Endometrial microvascular endothelial cells (primary cell): Measurements from ENCODE around the gene TCF23. TPM values are rescaled to one million over a fixed set of nuclear protein-coding genes. Genes with fewer than 3 reads are reported as not detected.
"Not testable (repeated sequence)": the region's sequence is repeated elsewhere in the genome, so short reads cannot be mapped to it uniquely, and the experiment has no call there.

Source experiments
- in situ Hi-C: cut with HindIII; loops from 2 replicates; pipeline ENCODE4 v1.10.0; 2017; ENCODE audit warnings: low sequenced_read_pairs, low pct_unique_long_range_greater_than_20kb; ENCODE audit errors: inconsistent ontology term
- total RNA-seq: library from RNA; depleted of rRNA; stranded (reverse); fragments of >200 nt; gene quantifications from one replicate; pipeline ENCODE4 v1.2.3, GENCODE V29; 2015; ENCODE audit errors: inconsistent ontology term

The TCF23 gene
- total RNA-seq, 1 donor from 2014 or later = not detected

- in situ Hi-C loops = no loop called here
These were observed 28.9 kb downstream of the TCF23 start for GRCh38 chr2:27177441-27178351.

- in situ Hi-C loops = no loop called here
These were observed 29.7 kb downstream of the TCF23 start for GRCh38 chr2:27178469-27178868.

- in situ Hi-C loops = no loop called here
These were observed 30.7 kb downstream of the TCF23 start for GRCh38 chr2:27179344-27180000.

GRCh38 chr2:27182346-27182745, 33.5 kb downstream of the TCF23 start:
- in situ Hi-C loops = no loop called here

GRCh38 chr2:27184115-27184514, 35.3 kb downstream of the TCF23 start:
- in situ Hi-C loops = no loop called here

GRCh38 chr2:27185331-27186026, 36.7 kb downstream of the TCF23 start:
- in situ Hi-C loops = no loop called here

GRCh38 chr2:27186613-27187345, 38.0 kb downstream of the TCF23 start:
- in situ Hi-C loops = no loop called here

- in situ Hi-C loops = no loop called here
These were observed 41.2 kb downstream of the TCF23 start for GRCh38 chr2:27189989-27190388.

GRCh38 chr2:27191070-27191829, 42.4 kb downstream of the TCF23 start:
- in situ Hi-C loops = no loop called here

GRCh38 chr2:27194538-27195354, 45.9 kb downstream of the TCF23 start:
- in situ Hi-C loops = no loop called here

GRCh38 chr2:27195799-27196198, 47.0 kb downstream of the TCF23 start:
- in situ Hi-C loops = not testable (repeated sequence)

- in situ Hi-C loops = not testable (repeated sequence)
These were observed 49.3 kb downstream of the TCF23 start for GRCh38 chr2:27198068-27198467.

GRCh38 chr2:27198627-27199026, 49.8 kb downstream of the TCF23 start:
- in situ Hi-C loops = no loop called here

GRCh38 chr2:27199241-27199640, 50.4 kb downstream of the TCF23 start:
- in situ Hi-C loops = no loop called here

GRCh38 chr2:27201675-27202074, 52.9 kb downstream of the TCF23 start:
- in situ Hi-C loops = no loop called here

GRCh38 chr2:27202854-27203253, 54.0 kb downstream of the TCF23 start:
- in situ Hi-C loops = no loop called here

GRCh38 chr2:27203741-27204140, 54.9 kb downstream of the TCF23 start:
- in situ Hi-C loops = no loop called here

GRCh38 chr2:27204566-27204965, 55.8 kb downstream of the TCF23 start:
- in situ Hi-C loops = no loop called here
